ENCODE data around the gene GZMA.
"Not testable (repeated sequence)": the region's sequence is repeated elsewhere in the genome, so short reads cannot be mapped to it uniquely, and the experiment has no call there.

GZMA gene

GRCh38 chr5:55101148-55101547 is 1.3 kb upstream of the GZMA start:
- not testable (repeated sequence) for H4K8ac ChIP-seq (ENCODE audit: low read length); H3K4me2 ChIP-seq (ENCODE audit: low read length, poor library complexity, severe bottlenecking); H3K18ac ChIP-seq (ENCODE audit: low read depth in 1 of 2, low read length in 2 of 2); H2BK5ac ChIP-seq (ENCODE audit: low read depth, low read length, poor library complexity, severe bottlenecking); H3K4ac ChIP-seq (ENCODE audit: low read depth in 1 of 2, low read length in 2 of 2); H2BK12ac ChIP-seq (ENCODE audit: low read length in 2 of 2); H3K27me3 ChIP-seq (ENCODE audit: control insufficient read depth in 1 of 2, insufficient read depth in 1 of 2, low read length in 2 of 2); H2AFZ ChIP-seq (ENCODE audit: low read depth, low read length); H3K79me1 ChIP-seq (replicated peaks; ENCODE audit: low read length, poor library complexity, severe bottlenecking); H2BK120ac ChIP-seq (ENCODE audit: low read depth, low read length); H2BK15ac ChIP-seq (ENCODE audit: low read depth, poor library complexity, severe bottlenecking); DNase-seq; H3K9ac ChIP-seq (ENCODE audit: low read length); H3K23ac ChIP-seq (ENCODE audit: low read length in 2 of 2); H3K4me3 ChIP-seq (ENCODE audit: insufficient read depth in 1 of 2, low read depth in 1 of 2, low read length in 2 of 2); H3K4me1 ChIP-seq (ENCODE audit: control insufficient read depth, insufficient read depth, low read depth, low read length); H3K27ac ChIP-seq (ENCODE audit: low read length, poor library complexity, severe bottlenecking); H3K9me3 ChIP-seq (ENCODE audit: control insufficient read depth, low read length); H3K14ac ChIP-seq (ENCODE audit: low read length in 2 of 2); H3K36me3 ChIP-seq (ENCODE audit: control insufficient read depth in 1 of 2, insufficient read depth in 2 of 2, low read depth in 1 of 2, low read length in 2 of 2); H2AK5ac ChIP-seq (ENCODE audit: low read length, severe bottlenecking); H4K91ac ChIP-seq (ENCODE audit: low read length)

DNA sequence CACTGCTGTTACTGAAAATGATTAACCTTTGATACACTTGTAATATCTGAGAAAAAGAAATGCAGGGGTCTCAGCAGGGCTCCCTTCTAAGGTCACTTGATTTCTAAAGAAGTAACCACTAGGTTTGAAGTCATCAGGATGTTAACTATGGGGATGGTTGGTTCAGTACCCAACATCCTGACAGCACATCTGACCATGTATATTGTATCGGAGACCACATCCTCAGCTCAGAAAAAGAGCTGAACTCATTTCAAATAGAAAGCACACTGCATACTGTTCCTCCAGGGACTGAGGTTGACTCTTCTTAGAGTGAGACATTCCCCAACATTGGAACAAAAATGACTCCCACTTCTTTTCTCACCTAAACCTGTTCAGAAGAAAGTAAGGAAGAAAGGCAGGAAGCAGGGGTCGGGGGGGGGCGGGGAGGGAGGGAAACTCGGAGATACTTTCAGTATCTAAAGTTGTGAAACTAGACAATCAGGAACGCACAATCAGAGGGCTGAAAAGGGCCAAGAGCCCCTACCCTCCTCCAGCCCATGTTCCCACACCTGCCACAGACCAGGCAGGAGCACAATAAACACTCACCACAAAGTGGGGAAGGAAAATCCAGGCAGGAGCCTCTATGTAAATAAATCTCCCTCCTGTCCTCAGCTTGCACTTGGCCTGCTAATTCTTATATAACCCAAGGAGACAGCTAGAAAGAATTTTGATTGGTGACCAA is 730 bp upstream of the GZMA start:
- WGBS, result 96% methylated on average over 3 of the region's 5 CpGs
- Histone ChIP-seq H3K4ac (ENCODE audit: low read depth in 1 of 2, low read length in 2 of 2) (no peak overlapping the region), H4K8ac (ENCODE audit: low read length) (no peak overlapping the region), H3K36me3 (ENCODE audit: control insufficient read depth in 1 of 2, insufficient read depth in 2 of 2, low read depth in 1 of 2, low read length in 2 of 2) (no peaks in the 10 kb centered on the region), H3K79me1 (replicated peaks; ENCODE audit: low read length, poor library complexity, severe bottlenecking) (no peaks in the 10 kb centered on the region), H3K27ac (ENCODE audit: low read length, poor library complexity, severe bottlenecking) (no peak overlapping the region), H3K9me3 (ENCODE audit: control insufficient read depth, low read length) (peaks cover 5% of the 10 kb centered on the region), H3K4me2 (ENCODE audit: low read length, poor library complexity, severe bottlenecking) (no peak overlapping the region), H4K91ac (ENCODE audit: low read length) (no peak overlapping the region), H3K23ac (ENCODE audit: low read length in 2 of 2) (no peak overlapping the region), H3K4me3 (ENCODE audit: insufficient read depth in 1 of 2, low read depth in 1 of 2, low read length in 2 of 2) (no peak overlapping the region), H2AK5ac (ENCODE audit: low read length, severe bottlenecking) (no peak overlapping the region), H3K14ac (ENCODE audit: low read length in 2 of 2) (no peak overlapping the region), H3K27me3 (ENCODE audit: control insufficient read depth in 1 of 2, insufficient read depth in 1 of 2, low read length in 2 of 2) (no peaks in the 10 kb centered on the region), H2AFZ (ENCODE audit: low read depth, low read length) (no peak overlapping the region), H2BK12ac (ENCODE audit: low read length in 2 of 2) (no peak overlapping the region), H2BK15ac (ENCODE audit: low read depth, poor library complexity, severe bottlenecking) (no peak overlapping the region), H3K4me1 (ENCODE audit: control insufficient read depth, insufficient read depth, low read depth, low read length) (no peaks in the 10 kb centered on the region), H3K9ac (ENCODE audit: low read length) (no peak overlapping the region), H2BK120ac (ENCODE audit: low read depth, low read length) (no peak overlapping the region), H3K18ac (ENCODE audit: low read depth in 1 of 2, low read length in 2 of 2) (no peak overlapping the region), H2BK5ac (ENCODE audit: low read depth, low read length, poor library complexity, severe bottlenecking) (no peak overlapping the region)
- DNase-seq, result no peak

- no peak overlapping the region for H3K9ac ChIP-seq (ENCODE audit: low read length)
- no peak overlapping the region for H3K23ac ChIP-seq (ENCODE audit: low read length in 2 of 2)
- no peaks in the 10 kb centered on the region for H3K36me3 ChIP-seq (ENCODE audit: control insufficient read depth in 1 of 2, insufficient read depth in 2 of 2, low read depth in 1 of 2, low read length in 2 of 2)
- no peaks in the 10 kb centered on the region for H3K4me1 ChIP-seq (ENCODE audit: control insufficient read depth, insufficient read depth, low read depth, low read length)
- H3K14ac ChIP-seq (ENCODE audit: low read length in 2 of 2), result no peak overlapping the region
- WGBS, result 80% methylated on average over 2 of the region's 2 CpGs
- H3K27me3 ChIP-seq (ENCODE audit: control insufficient read depth in 1 of 2, insufficient read depth in 1 of 2, low read length in 2 of 2), result no peaks in the 10 kb centered on the region
- no peak overlapping the region for H2BK15ac ChIP-seq (ENCODE audit: low read depth, poor library complexity, severe bottlenecking)
- no peak overlapping the region for H2AFZ ChIP-seq (ENCODE audit: low read depth, low read length)
- no peak for DNase-seq
- no peak overlapping the region for H3K4ac ChIP-seq (ENCODE audit: low read depth in 1 of 2, low read length in 2 of 2)
- H3K79me1 ChIP-seq (replicated peaks; ENCODE audit: low read length, poor library complexity, severe bottlenecking), result no peaks in the 10 kb centered on the region
- peaks cover 5% of the 10 kb centered on the region for H3K9me3 ChIP-seq (ENCODE audit: control insufficient read depth, low read length)
- no peak overlapping the region for H4K8ac ChIP-seq (ENCODE audit: low read length)
- no peak overlapping the region for H4K91ac ChIP-seq (ENCODE audit: low read length)
- H3K27ac ChIP-seq (ENCODE audit: low read length, poor library complexity, severe bottlenecking), result no peak overlapping the region
- no peak overlapping the region for H2BK12ac ChIP-seq (ENCODE audit: low read length in 2 of 2)
- no peak overlapping the region for H3K18ac ChIP-seq (ENCODE audit: low read depth in 1 of 2, low read length in 2 of 2)
- H3K4me3 ChIP-seq (ENCODE audit: insufficient read depth in 1 of 2, low read depth in 1 of 2, low read length in 2 of 2), result no peak overlapping the region
- H2BK5ac ChIP-seq (ENCODE audit: low read depth, low read length, poor library complexity, severe bottlenecking), result no peak overlapping the region
- H2AK5ac ChIP-seq (ENCODE audit: low read length, severe bottlenecking), result no peak overlapping the region
- no peak overlapping the region for H3K4me2 ChIP-seq (ENCODE audit: low read length, poor library complexity, severe bottlenecking)
- no peak overlapping the region for H2BK120ac ChIP-seq (ENCODE audit: low read depth, low read length)
Observed at GRCh38 chr5:55104036-55104772, 1.8 kb downstream of the GZMA start.

DNA sequence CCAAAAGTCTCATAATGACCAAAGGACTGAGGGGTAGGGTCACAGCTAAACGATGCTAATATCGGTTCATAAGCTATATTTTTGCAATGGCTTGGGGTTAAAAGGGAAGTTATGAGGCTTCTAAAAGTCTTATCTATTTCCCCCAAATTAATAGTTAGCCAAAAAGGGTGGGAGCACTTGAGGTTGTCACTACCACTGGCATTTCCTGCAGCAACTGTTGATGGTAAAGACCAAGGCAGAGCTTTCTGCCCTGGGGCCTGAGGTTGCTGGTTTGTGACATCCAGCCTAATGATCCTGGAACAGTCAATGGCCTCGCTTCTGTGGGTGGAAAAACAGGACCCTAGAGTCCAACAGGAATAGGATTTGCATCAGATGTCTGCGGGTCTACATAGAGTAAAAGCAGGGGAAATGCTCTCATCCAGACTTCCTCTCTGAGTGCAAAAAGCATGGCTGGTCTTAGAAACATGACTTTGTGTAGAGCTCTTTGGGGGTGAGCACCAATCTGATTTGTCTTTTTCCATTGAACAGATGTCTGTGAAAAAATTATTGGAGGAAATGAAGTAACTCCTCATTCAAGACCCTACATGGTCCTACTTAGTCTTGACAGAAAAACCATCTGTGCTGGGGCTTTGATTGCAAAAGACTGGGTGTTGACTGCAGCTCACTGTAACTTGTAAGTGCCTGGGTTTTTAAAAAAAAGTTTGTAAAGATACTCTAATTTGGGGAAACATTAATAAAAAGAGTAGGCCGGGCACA is 2.7 kb downstream of the GZMA start:
- no peaks in the 10 kb centered on the region for H3K27me3 ChIP-seq (ENCODE audit: control insufficient read depth in 1 of 2, insufficient read depth in 1 of 2, low read length in 2 of 2)
- WGBS, result 86% methylated on average over 5 of the region's 5 CpGs

More for the DNA sequence above, 2.7 kb downstream of the GZMA start:
- Histone ChIP-seq H3K27ac (ENCODE audit: low read length, poor library complexity, severe bottlenecking) (no peak overlapping the region), H3K36me3 (ENCODE audit: control insufficient read depth in 1 of 2, insufficient read depth in 2 of 2, low read depth in 1 of 2, low read length in 2 of 2) (no peaks in the 10 kb centered on the region), H2BK15ac (ENCODE audit: low read depth, poor library complexity, severe bottlenecking) (no peak overlapping the region), H2BK5ac (ENCODE audit: low read depth, low read length, poor library complexity, severe bottlenecking) (no peak overlapping the region), H4K91ac (ENCODE audit: low read length) (no peak overlapping the region), H2BK120ac (ENCODE audit: low read depth, low read length) (no peak overlapping the region), H4K8ac (ENCODE audit: low read length) (no peak overlapping the region), H2AFZ (ENCODE audit: low read depth, low read length) (no peak overlapping the region), H3K9me3 (ENCODE audit: control insufficient read depth, low read length) (peaks cover 5% of the 10 kb centered on the region), H2AK5ac (ENCODE audit: low read length, severe bottlenecking) (no peak overlapping the region), H3K4me2 (ENCODE audit: low read length, poor library complexity, severe bottlenecking) (no peak overlapping the region), H3K4me3 (ENCODE audit: insufficient read depth in 1 of 2, low read depth in 1 of 2, low read length in 2 of 2) (no peak overlapping the region), H3K14ac (ENCODE audit: low read length in 2 of 2) (no peak overlapping the region), H3K18ac (ENCODE audit: low read depth in 1 of 2, low read length in 2 of 2) (no peak overlapping the region), H3K4ac (ENCODE audit: low read depth in 1 of 2, low read length in 2 of 2) (no peak overlapping the region), H3K79me1 (replicated peaks; ENCODE audit: low read length, poor library complexity, severe bottlenecking) (no peaks in the 10 kb centered on the region), H2BK12ac (ENCODE audit: low read length in 2 of 2) (no peak overlapping the region), H3K4me1 (ENCODE audit: control insufficient read depth, insufficient read depth, low read depth, low read length) (no peaks in the 10 kb centered on the region), H3K23ac (ENCODE audit: low read length in 2 of 2) (no peak overlapping the region), H3K9ac (ENCODE audit: low read length) (no peak overlapping the region)
- no peak for DNase-seq
